IMR-90 (cell line): ENCODE results near the gene INPP5A. TPM values are rescaled to one million over a fixed set of nuclear protein-coding genes. Genes with fewer than 3 reads are reported as not detected.

ENCODE experiments used
- ATAC-seq: fragments of 200-7000 bp; cut with Tn5 transposase; 2 replicates; pipeline ENCODE4 v1.9.1; 2020; ENCODE audit warnings: low read depth, mild to moderate bottlenecking, moderate library complexity
- BruUV-seq: library from RNA; stranded (reverse); fragments of 400-500 nt; replicated peaks from 2 replicates; lab custom pipeline; 2021; lab: Mats Ljungman, UMichigan
- CTCF ChIA-PET: fragments of 300-600 bp; formaldehyde crosslinking; extraction: SDS; loops from one replicate; lab custom pipeline; 2021; ENCODE audit warnings: antibody characterized with exemption; lab: Yijun Ruan, JAX
- POLR2A ChIA-PET: fragments of 300-600 bp; sonication (Branson Sonifier 250); formaldehyde crosslinking; loops from one replicate; lab custom pipeline; 2022; ENCODE audit warnings: antibody characterized with exemption; ENCODE audit not compliant: unreplicated experiment; lab: Charles Lee
- DNase-seq: peaks from one replicate; pipeline ENCODE4 v3.0.0; 2013
- H2AFZ ChIP-seq: replicated peaks from 2 replicates; pipeline ENCODE3; 2013; ENCODE audit warnings: low read length, mild to moderate bottlenecking; ENCODE audit not compliant: poor library complexity
- H2AK5ac ChIP-seq: 2 replicates; pipeline ENCODE4 v1.6.1; 2013; ENCODE audit warnings: low read depth, low read length, inconsistent platforms
- H2AK9ac ChIP-seq: replicated peaks from 2 replicates; pipeline ENCODE3; 2013; ENCODE audit warnings: mild to moderate bottlenecking, low read depth, low read length, moderate library complexity; ENCODE audit not compliant: poor library complexity
- H2BK120ac ChIP-seq: 2 replicates; pipeline ENCODE4 v1.6.1; 2013; ENCODE audit warnings: low read depth, low read length, inconsistent platforms
- H2BK15ac ChIP-seq: 3 replicates; pipeline ENCODE4 v1.6.1; 2013; ENCODE audit warnings: low read depth, low read length, inconsistent platforms
- H2BK20ac ChIP-seq: 2 replicates; pipeline ENCODE4 v1.6.1; 2013; ENCODE audit warnings: low read depth, mild to moderate bottlenecking, inconsistent platforms, low read length, moderate library complexity
- H2BK5ac ChIP-seq: 2 replicates; pipeline ENCODE4 v1.6.1; 2013; ENCODE audit warnings: mild to moderate bottlenecking, low read depth, low read length, inconsistent platforms; ENCODE audit not compliant: poor library complexity, severe bottlenecking
- H3K14ac ChIP-seq: replicated peaks from 2 replicates; pipeline ENCODE4 v1.6.1; 2013; ENCODE audit warnings: low read depth, low read length, inconsistent platforms
- H3K18ac ChIP-seq: 2 replicates; pipeline ENCODE4 v1.6.1; 2013; ENCODE audit warnings: low read depth, low read length, control low read depth
- H3K23ac ChIP-seq: 2 replicates; pipeline ENCODE4 v1.6.1; 2013; ENCODE audit warnings: low read depth, low read length, inconsistent platforms
- H3K27ac ChIP-seq: 2 replicates; pipeline ENCODE4 v1.5.1; 2013; ENCODE audit warnings: mild to moderate bottlenecking, control low read depth, low read length; ENCODE audit not compliant: insufficient read depth
- H3K27me3 ChIP-seq: 2 replicates; pipeline ENCODE4 v1.6.1; 2013; ENCODE audit warnings: low read length; ENCODE audit not compliant: control insufficient read depth, insufficient read depth
- H3K36me3 ChIP-seq: 2 replicates; pipeline ENCODE4 v1.6.1; 2013; ENCODE audit warnings: low read length, mixed read lengths; ENCODE audit not compliant: control insufficient read depth, insufficient read depth
- H3K4ac ChIP-seq: 2 replicates; pipeline ENCODE4 v1.6.1; 2013; ENCODE audit warnings: low read depth, low read length, inconsistent platforms
- H3K4me1 ChIP-seq: 2 replicates; pipeline ENCODE4 v1.6.1; 2013; ENCODE audit warnings: low read length, mixed read lengths; ENCODE audit not compliant: control insufficient read depth, insufficient read depth
- H3K4me2 ChIP-seq: 2 replicates; pipeline ENCODE4 v1.6.1; 2013; ENCODE audit warnings: low read depth, mild to moderate bottlenecking, control low read depth, low read length, moderate library complexity
- H3K4me3 ChIP-seq: 2 replicates; pipeline ENCODE4 v1.5.1; 2013; ENCODE audit warnings: low read depth, mild to moderate bottlenecking, control low read depth, low read length, moderate library complexity; ENCODE audit not compliant: insufficient read depth
- H3K56ac ChIP-seq: 2 replicates; pipeline ENCODE4 v1.6.1; 2013; ENCODE audit warnings: low read length, inconsistent platforms; ENCODE audit not compliant: insufficient read depth; ENCODE audit errors: extremely low read depth
- H3K79me1 ChIP-seq, 2 experiments: 2 replicates each; pipeline ENCODE4 v1.6.1; 2013; ENCODE audit warnings: low read length in 2 of 2, inconsistent platforms in 1 of 2, low read depth in 1 of 2
- H3K9ac ChIP-seq: 2 replicates; pipeline ENCODE4 v1.6.1; 2013; ENCODE audit warnings: low read depth, low read length, control low read depth
- H3K9me1 ChIP-seq: 2 replicates; pipeline ENCODE4 v1.6.1; 2013; ENCODE audit warnings: low read length, inconsistent platforms; ENCODE audit not compliant: insufficient read depth
- H3K9me3 ChIP-seq: 2 replicates; pipeline ENCODE4 v1.6.1; 2013; ENCODE audit warnings: low read length; ENCODE audit not compliant: control insufficient read depth, insufficient read depth
- H4K20me1 ChIP-seq: 2 replicates; pipeline ENCODE4 v1.6.1; 2013; ENCODE audit warnings: low read length, inconsistent platforms; ENCODE audit not compliant: insufficient read depth
- H4K5ac ChIP-seq: 2 replicates; pipeline ENCODE4 v1.6.1; 2013; ENCODE audit warnings: mild to moderate bottlenecking, low read depth, low read length, control low read depth
- H4K8ac ChIP-seq, 2 experiments: 2 replicates each; pipeline ENCODE4 v1.6.1; 2013; ENCODE audit warnings: low read depth in 2 of 2, low read length in 2 of 2, control low read depth in 1 of 2, inconsistent platforms in 1 of 2
- H4K91ac ChIP-seq: 2 replicates; pipeline ENCODE4 v1.6.1; 2013; ENCODE audit warnings: low read depth, low read length, inconsistent platforms; ENCODE audit not compliant: insufficient read depth
- CEBPB ChIP-seq: IDR thresholded peaks from 2 replicates; pipeline ENCODE4 v1.6.1; 2012; ENCODE audit warnings: low read depth, low read length, improper control_type of control experiment
- WGBS, 2 experiments: methylation state at CpG; one replicate each; pipeline versions ENCODE4 v1.1.5 to v1.1.7; 2013; ENCODE audit warnings: missing lambda C conversion rate in 2 of 2; ENCODE audit not compliant: insufficient read length in 1 of 2; ENCODE audit errors: extremely low coverage in 2 of 2; 5-methylcytosine and 5-hydroxymethylcytosine counted together
- dilution Hi-C: fragments of 300-500 bp; cut with HindIII; formaldehyde crosslinking; loops from one replicate; pipeline ENCODE4 v1.14.3; 2018; ENCODE audit warnings: low sequenced_read_pairs; ENCODE audit not compliant: unreplicated experiment
- in situ Hi-C: fragments of 300-500 bp; cut with MboI; formaldehyde crosslinking; loops from 3 replicates; pipeline ENCODE4 v1.14.3; 2019; ENCODE audit warnings: low sequenced_read_pairs, inconsistent platforms, mixed read lengths
- intact Hi-C: fragments of 100-400 bp; cut with micrococcal nuclease; formaldehyde crosslinking; loops from 2 replicates; pipeline ENCODE4 v1.10.0; 2022
- polyA plus RNA-seq, 3 experiments: library from polyadenylated mRNA; depleted of rRNA; stranded (reverse); fragments of >200 nt; gene quantifications; 2 replicates each; pipeline ENCODE4 v1.2.3, GENCODE V29; 2012; ENCODE audit warnings: low replicate concordance in 1 of 3
- total RNA-seq: library from RNA; depleted of rRNA; stranded (reverse); fragments of >200 nt; gene quantifications from 2 replicates; pipeline ENCODE4 v1.2.3, GENCODE V29; 2012
- TF ChIP-seq, protein P1 (sequence below): fragments of 150-350 bp; IDR thresholded peaks from 2 replicates; pipeline ENCODE4 v1.6.1; 2016; ENCODE audit warnings: low read depth, mild to moderate bottlenecking, low read length, moderate library complexity, borderline replicate concordance

The INPP5A gene
- total and polyA plus RNA-seq, 2 of the 4 experiments (the other 2 are of a cell fraction), result 21.4 to 36.7 TPM

- Histone ChIP-seq H2BK5ac (no peak overlapping the region), H2AK5ac (no peak overlapping the region), H2AFZ (no peak overlapping the region), H3K4me2 (no peak overlapping the region), H2AK9ac (no peak overlapping the region), H3K9ac (no peak overlapping the region), H3K4ac (no peak overlapping the region), H3K18ac (no peak overlapping the region), H2BK15ac (no peak overlapping the region), H4K20me1 (no peaks in the 10 kb centered on the region), H3K56ac (no peak overlapping the region), H3K9me1 (no peaks in the 10 kb centered on the region), H3K36me3 (no peaks in the 10 kb centered on the region), H4K8ac (no peak overlapping the region), H2BK120ac (no peak overlapping the region), H3K4me3 (no peak overlapping the region), H3K14ac (no peak overlapping the region), H3K79me1 (no peaks in the 10 kb centered on the region), H3K27ac (no peak overlapping the region), H3K23ac (no peak overlapping the region), H4K5ac (no peak overlapping the region), H3K9me3 (no peaks in the 10 kb centered on the region), H3K27me3 (peaks cover 13% of the 10 kb centered on the region), H3K4me1 (no peaks in the 10 kb centered on the region), H4K91ac (no peak overlapping the region), H2BK20ac (no peak overlapping the region)
- intact Hi-C loops (no loop called here), in situ Hi-C loops (no loop called here), dilution Hi-C loops (no loop called here)
- DNase-seq (no peak), ATAC-seq (no peak)
- TF ChIP-seq, protein P1, sequence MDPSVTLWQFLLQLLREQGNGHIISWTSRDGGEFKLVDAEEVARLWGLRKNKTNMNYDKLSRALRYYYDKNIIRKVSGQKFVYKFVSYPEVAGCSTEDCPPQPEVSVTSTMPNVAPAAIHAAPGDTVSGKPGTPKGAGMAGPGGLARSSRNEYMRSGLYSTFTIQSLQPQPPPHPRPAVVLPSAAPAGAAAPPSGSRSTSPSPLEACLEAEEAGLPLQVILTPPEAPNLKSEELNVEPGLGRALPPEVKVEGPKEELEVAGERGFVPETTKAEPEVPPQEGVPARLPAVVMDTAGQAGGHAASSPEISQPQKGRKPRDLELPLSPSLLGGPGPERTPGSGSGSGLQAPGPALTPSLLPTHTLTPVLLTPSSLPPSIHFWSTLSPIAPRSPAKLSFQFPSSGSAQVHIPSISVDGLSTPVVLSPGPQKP, result no peak
- no peak for TF ChIP-seq CEBPB
- 67% methylated on average over 4 of the region's 28 CpGs; no CpG with 5 or more reads in 1 of the 2 experiments for WGBS, 2 experiments
- ChIA-PET CTCF (no interaction called here), POLR2A (no interaction called here)
- no TSS peak for BruUV-seq
Measured at GRCh38 chr10:132813560-132814468, 276.2 kb downstream of the INPP5A start.
